Type B pancreatic cell (in vitro differentiated cells): ENCODE measurements around the gene VAMP1. TPM values are rescaled to one million over a fixed set of nuclear protein-coding genes. Genes with fewer than 3 reads are reported as not detected.
A peak's percentile ranks its signal among the peaks of the same experiment; 100 is the strongest.

Source experiments
- DNase-seq: peaks from one replicate; pipeline ENCODE4 v3.0.0; 2021; ENCODE audit warnings: mixed read lengths; ENCODE audit not compliant: unreplicated experiment; ENCODE audit errors: extremely low spot score
- H3K27ac Mint-ChIP-seq: 2 replicates; pipeline ENCODE4 v1.8.0; 2021; ENCODE audit warnings: mild to moderate bottlenecking, mixed read lengths
- H3K27me3 Mint-ChIP-seq: 2 replicates; pipeline ENCODE4 v1.8.0; 2021; ENCODE audit warnings: mixed read lengths
- H3K36me3 Mint-ChIP-seq: 2 replicates; pipeline ENCODE4 v1.8.0; 2021; ENCODE audit warnings: mixed read lengths
- H3K4me1 Mint-ChIP-seq: one replicate; pipeline ENCODE4 v1.8.0; 2021; ENCODE audit warnings: mixed read lengths; ENCODE audit not compliant: unreplicated experiment
- H3K4me3 Mint-ChIP-seq: 2 replicates; pipeline ENCODE4 v1.8.0; 2021; ENCODE audit warnings: mild to moderate bottlenecking, mixed read lengths
- H3K9me3 Mint-ChIP-seq: 2 replicates; pipeline ENCODE4 v1.8.0; 2021; ENCODE audit warnings: mixed read lengths
- CTCF ChIP-seq: fragments of 200-600 bp; sonication (generic); conservative IDR thresholded peaks from 2 replicates; pipeline ENCODE4 v1.5.0; 2021; ENCODE audit warnings: antibody characterized with exemption, mild to moderate bottlenecking
- total RNA-seq: library from RNA; stranded (reverse); gene quantifications from 2 replicates; pipeline ENCODE4 v1.2.1, GENCODE V29; 2021; ENCODE audit warnings: low replicate concordance

The VAMP1 gene
- total RNA-seq, 1 donor from 2014 or later: 10.1 TPM

DNA sequence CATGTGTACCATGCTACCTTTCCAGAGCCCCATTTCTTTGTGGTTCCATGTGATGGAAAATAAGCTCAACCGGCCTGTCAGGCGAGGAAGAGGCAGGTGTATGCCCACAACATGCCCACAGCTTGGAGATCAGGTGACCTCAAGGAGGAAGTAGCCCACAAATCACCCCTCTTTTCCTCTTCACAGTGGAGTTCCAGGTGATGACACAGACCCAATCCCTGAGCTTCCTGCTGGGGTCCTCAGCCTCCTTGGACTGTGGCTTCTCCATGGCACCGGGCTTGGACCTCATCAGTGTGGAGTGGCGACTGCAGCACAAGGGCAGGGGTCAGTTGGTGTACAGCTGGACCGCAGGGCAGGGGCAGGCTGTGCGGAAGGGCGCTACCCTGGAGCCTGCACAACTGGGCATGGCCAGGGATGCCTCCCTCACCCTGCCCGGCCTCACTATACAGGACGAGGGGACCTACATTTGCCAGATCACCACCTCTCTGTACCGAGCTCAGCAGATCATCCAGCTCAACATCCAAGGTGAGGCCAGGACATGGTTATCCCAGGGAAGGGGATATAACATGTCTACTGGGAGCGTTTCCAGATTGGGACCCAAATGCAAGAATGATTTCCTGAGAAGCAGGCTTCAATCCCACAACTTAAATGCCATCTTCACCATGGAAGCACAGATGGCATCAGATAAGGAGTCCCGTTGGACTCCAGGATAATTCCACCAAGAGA, 13.1 kb downstream of the VAMP1 start:
- no peak for TF ChIP-seq CTCF
- Mint-ChIP-seq H3K27ac (no peak overlapping the region), H3K4me3 (no peak overlapping the region), H3K9me3 (no peaks in the 10 kb centered on the region), H3K27me3 (no peaks in the 10 kb centered on the region), H3K36me3 (peaks cover 33% of the 10 kb centered on the region), H3K4me1 (peaks cover 4% of the 10 kb centered on the region)
- DNase-seq: no peak

DNA sequence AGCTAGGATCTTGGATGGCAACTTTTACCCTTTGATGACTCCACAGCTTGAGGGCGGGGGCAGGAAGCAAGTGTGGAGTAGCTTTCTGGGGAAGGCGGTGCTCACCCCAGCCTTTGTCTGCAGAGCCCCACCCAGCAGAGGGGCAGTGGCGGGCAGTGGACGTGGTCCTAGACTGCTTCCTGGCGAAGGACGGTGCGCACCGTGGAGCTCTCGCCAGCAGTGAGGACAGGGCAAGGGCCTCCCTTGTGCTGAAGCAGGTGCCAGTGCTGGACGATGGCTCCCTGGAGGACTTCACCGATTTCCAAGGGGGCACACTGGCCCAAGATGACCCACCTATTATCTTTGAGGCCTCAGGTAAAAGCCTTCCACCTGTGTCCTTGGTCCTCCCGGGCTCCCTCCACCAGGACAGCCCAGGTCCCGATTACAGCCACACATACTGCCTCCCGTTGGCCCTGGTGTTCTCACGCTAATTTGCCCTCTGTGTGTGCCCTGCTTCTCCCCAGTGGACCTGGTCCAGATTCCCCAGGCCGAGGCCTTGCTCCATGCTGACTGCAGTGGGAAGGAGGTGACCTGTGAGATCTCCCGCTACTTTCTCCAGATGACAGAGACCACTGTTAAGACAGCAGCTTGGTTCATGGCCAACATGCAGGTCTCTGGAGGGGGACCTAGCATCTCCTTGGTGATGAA, 17.4 kb downstream of the VAMP1 start:
- Mint-ChIP-seq H3K4me3 (peak overlapping the region; percentile 90), H3K9me3 (no peaks in the 10 kb centered on the region), H3K36me3 (peaks cover 17% of the 10 kb centered on the region), H3K27ac (peak overlapping the region; percentile 93), H3K27me3 (no peaks in the 10 kb centered on the region), H3K4me1 (peaks cover 25% of the 10 kb centered on the region)
- no peak for TF ChIP-seq CTCF
- DNase-seq: no peak

GRCh38 chr12:6452245-6452943, 18.1 kb downstream of the VAMP1 start:
- H3K27me3 Mint-ChIP-seq: no peaks in the 10 kb centered on the region
- H3K36me3 Mint-ChIP-seq: peaks cover 17% of the 10 kb centered on the region
- peak overlapping the region; percentile 90 for H3K4me3 Mint-ChIP-seq
- TF ChIP-seq CTCF: no peak
- H3K27ac Mint-ChIP-seq: peak overlapping the region; percentile 93
- H3K9me3 Mint-ChIP-seq: no peaks in the 10 kb centered on the region
- DNase-seq: no peak
- H3K4me1 Mint-ChIP-seq: peaks cover 25% of the 10 kb centered on the region

DNA sequence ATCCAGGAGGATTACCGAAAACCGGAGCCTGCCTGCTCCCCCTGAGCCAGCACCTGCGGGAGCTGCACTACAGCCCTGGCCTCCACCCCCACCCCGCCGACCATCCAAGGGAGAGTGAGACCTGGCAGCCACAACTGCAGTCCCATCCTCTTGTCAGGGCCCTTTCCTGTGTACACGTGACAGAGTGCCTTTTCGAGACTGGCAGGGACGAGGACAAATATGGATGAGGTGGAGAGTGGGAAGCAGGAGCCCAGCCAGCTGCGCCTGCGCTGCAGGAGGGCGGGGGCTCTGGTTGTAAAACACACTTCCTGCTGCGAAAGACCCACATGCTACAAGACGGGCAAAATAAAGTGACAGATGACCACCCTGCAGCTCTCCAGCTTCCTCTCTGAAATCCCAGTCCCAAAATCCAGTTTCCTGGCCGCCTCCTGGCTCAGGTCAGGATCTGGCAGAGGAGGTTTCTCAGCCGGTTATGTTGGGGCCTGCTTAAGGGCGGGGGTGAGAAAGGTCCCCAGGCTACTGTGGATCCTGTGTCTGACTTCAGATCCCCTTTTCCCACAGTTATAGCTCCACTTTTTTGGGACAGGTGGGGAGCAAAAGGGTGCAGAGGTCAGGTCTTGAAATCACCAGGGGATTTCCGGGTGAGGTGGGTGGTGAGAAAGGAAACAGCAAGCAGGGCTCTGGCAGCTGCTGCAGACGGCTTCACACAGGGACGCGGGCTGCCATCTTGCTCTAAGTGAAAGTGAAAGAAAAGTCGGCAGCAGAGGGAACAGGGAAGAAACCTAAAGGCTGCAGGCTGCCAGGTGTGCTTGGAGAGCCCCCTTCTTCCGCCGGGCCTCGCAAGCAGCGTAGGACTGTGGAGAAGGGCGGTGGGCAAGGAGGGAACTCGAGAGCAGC, 18.9 kb downstream of the VAMP1 start, which contains the start of gene TAPBPL:
TAPBPL (plus strand) TSS at position 695 of the 897 bp plus-strand sequence. CDS start 207 bp downstream, outside the sequence.
- peak within 1 kb of the TSS; percentile 90 for H3K4me3 Mint-ChIP-seq
- DNase-seq: no peak
- H3K36me3 Mint-ChIP-seq: peaks cover 12% of the 10 kb centered on the region
- TF ChIP-seq CTCF: no peak
- peaks cover 25% of the 10 kb centered on the region for H3K4me1 Mint-ChIP-seq
- peak within 1 kb of the TSS; percentile 93 for H3K27ac Mint-ChIP-seq
- H3K9me3 Mint-ChIP-seq: no peaks in the 10 kb centered on the region
- H3K27me3 Mint-ChIP-seq: no peaks in the 10 kb centered on the region

GRCh38 chr12:6450869-6451347, 19.6 kb downstream of the VAMP1 start:
- no peaks in the 10 kb centered on the region for H3K9me3 Mint-ChIP-seq
- no peaks in the 10 kb centered on the region for H3K27me3 Mint-ChIP-seq
- peak overlapping the region; percentile 93 for H3K27ac Mint-ChIP-seq
- TF ChIP-seq CTCF: no peak
- no peak for DNase-seq
- peaks cover 12% of the 10 kb centered on the region for H3K36me3 Mint-ChIP-seq
- peak overlapping the region; percentile 90 for H3K4me3 Mint-ChIP-seq
- peaks cover 25% of the 10 kb centered on the region for H3K4me1 Mint-ChIP-seq
